Measurements from ENCODE around the gene NEURL2. TPM values are rescaled to one million over a fixed set of nuclear protein-coding genes. Genes with fewer than 3 reads are reported as not detected.
"Not testable (repeated sequence)": the region's sequence is repeated elsewhere in the genome, so short reads cannot be mapped to it uniquely, and the experiment has no call there.

The NEURL2 gene
- total RNA-seq, 2 experiments from 2014 or later, result 2.3 to 2.5 TPM

DNA sequence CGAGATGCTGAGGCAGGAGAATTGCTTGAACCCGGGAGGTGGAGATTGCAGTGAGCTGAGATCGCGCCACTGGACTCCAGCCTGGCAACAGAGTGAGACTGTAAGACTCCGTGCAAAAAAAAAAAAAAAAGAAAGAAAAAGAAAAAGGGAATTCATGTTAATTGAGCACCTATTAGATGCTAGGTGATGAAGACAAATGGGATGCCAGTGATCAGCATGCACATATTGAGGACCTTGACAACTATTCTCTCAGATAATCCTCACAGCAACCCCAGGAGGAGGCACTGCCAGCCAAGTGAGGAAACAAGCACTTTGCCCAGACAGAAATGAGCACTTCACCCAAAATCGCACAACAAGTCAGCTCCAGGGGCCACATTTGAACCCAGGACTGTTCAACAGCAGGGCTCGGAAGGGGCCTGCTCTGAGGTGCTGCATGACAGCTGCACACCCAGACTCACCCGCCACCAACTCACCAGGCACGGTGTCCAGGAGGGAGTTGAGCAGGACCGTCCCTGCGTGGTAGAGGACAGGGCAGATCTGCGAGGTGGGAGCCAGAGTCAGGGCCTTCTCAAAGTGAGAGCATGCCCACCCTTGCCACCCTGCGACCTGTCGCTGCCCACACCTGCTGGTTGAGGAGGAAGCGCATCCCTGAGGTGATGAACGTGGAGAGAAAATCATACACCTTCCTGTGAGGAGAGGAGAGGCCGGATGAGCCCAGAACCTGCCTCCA, 16.4 kb upstream of the NEURL2 start:
- ChIA-PET POLR2A (no interaction called here), CTCF (interaction anchor here (1.1 kb wide), 1 partner anchor 108 kb away, joined by 3 read pairs; no protein-coding TSS in a partner anchor)
- no peaks in the 10 kb centered on the region for H3K36me3 Mint-ChIP-seq
- intact Hi-C loops (cut with micrococcal nuclease), result no loop called here
- peaks cover 19% of the 10 kb centered on the region for H3K4me1 Mint-ChIP-seq (ENCODE audit: low read depth)
- H3K27me3 Mint-ChIP-seq, result peaks cover 2% of the 10 kb centered on the region
- H3K4me3 Mint-ChIP-seq, result no peak overlapping the region
- H3K27ac Mint-ChIP-seq, result no peak overlapping the region
- no peaks in the 10 kb centered on the region for H3K9me3 Mint-ChIP-seq
- DNase-seq, result no peak

DNA sequence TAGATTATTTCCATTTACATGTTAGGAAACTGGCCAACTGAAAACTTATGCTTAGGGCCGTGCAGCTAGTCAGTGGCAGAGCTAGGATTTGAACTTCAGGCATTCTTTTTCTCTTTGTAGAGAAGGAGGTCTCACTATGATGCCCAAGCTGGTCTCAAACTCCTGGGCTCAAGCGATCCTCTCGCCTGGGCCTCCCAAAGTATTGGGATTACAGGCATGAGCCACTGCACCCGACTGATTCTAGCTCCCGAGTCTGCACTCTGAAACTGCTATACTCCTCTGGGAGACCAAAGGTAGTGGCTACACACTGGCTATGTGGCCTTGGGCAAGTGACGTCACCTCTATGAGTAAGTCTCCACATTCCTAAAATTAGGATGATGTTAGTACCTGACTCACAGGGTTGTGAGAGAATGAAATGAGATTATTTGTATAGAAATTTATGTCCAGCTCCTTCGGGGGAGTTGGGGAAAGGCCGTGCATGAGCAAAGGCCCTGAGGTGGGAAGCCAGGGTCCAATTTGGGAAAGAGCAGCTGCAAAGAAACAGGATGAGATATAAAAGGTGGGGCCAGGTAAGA, 14.6 kb upstream of the NEURL2 start:
- POLR2A ChIA-PET, result interaction anchor here (1.2 kb wide), 1 partner anchor 29 kb away, joined by 3 read pairs; the partner anchor contains the start of gene PCIF1
- intact Hi-C loops (cut with micrococcal nuclease), result no loop called here
- Mint-ChIP-seq H3K9me3 (no peaks in the 10 kb centered on the region), H3K27me3 (no peaks in the 10 kb centered on the region), H3K36me3 (no peaks in the 10 kb centered on the region), H3K27ac (no peak overlapping the region), H3K4me3 (no peak overlapping the region), H3K4me1 (ENCODE audit: low read depth) (peaks cover 5% of the 10 kb centered on the region)
- CTCF ChIA-PET, result interaction anchor here (1.1 to 1.3 kb wide), 2 partner anchors 108 to 113 kb away, joined by 3 to 4 read pairs; partner anchors contain the start of genes DNTTIP1 and WFDC3
- DNase-seq, result no peak

DNA sequence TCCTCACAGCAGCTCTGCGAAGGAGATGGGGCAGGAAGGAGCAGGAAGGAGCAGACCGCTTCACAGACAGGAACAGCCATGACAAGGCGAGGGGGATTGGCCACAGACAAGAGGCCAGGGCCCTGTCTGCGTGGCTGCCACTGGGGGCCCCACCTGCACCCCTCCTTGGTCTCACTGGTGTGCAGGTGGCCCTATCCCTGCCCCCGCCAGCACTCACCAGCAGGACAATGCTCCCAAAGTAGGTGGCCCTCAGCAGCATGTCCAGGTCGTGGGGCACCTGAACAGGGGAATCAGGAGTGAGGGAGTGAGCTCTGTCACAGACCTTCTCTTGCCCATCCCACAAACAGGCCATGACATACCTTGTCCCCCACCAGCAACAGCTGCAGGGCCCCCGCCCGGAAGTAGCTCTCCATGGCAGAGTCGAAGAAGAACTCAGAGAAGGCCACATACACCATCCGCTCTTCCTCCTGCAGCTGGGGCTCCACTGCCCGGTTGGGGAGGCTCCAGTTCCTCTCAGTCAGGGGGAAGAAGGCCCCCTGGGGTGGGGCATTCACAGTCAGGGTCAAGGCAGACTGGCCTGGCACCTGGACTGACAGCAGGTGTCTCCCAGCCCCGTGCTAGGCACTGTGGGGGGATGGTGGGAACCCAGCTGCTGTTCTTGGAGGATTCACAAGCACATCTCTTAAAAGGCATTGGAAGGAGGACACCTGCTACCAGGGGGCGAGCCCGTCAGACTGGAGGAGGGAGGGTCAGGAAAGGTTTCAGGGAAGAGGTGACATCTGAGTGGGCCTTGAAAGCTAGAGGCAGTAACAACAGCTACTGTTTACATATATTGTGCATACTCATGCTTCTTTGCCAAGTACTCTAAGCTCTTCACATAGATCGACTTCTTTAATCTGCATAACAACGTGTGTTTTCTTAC, 13.8 kb upstream of the NEURL2 start:
- DNase-seq, result no peak
- ChIA-PET POLR2A (no interaction called here), CTCF (interaction anchor here (1.1 to 1.3 kb wide), 2 partner anchors 109 to 113 kb away, joined by 3 to 4 read pairs; partner anchors contain the start of genes DNTTIP1 and WFDC3)
- Mint-ChIP-seq H3K27ac (no peak overlapping the region), H3K27me3 (no peaks in the 10 kb centered on the region), H3K36me3 (no peaks in the 10 kb centered on the region), H3K4me1 (ENCODE audit: low read depth) (peaks cover under 1% of the 10 kb centered on the region), H3K9me3 (no peaks in the 10 kb centered on the region), H3K4me3 (no peak overlapping the region)
- intact Hi-C loops (cut with micrococcal nuclease), result no loop called here

DNA sequence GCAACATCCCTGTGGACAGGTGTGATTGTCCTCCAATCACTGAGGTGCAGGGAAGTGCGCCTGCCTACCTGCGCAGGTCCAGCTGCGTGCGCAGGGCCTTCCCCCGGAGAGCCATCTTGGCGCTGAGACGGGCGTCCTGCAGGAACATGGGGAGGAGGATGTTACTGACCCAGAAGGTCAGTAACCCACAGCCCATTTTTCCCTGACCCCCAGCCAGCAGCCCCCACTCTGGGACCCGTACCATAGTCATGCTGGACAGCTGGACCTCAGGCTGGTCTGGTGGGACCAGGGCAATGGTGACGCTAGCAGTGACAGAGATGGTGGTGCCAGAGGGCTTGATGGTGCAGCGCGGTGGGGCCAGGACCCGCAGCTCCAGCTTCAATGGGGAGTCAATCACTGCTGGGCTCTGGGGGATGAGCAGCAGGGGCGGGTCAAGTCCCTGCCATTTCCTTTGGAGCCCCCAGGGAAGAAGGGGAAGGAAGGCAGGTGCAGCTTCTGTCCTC, 11.2 kb upstream of the NEURL2 start:
- Mint-ChIP-seq H3K27me3 (no peaks in the 10 kb centered on the region), H3K27ac (no peak overlapping the region), H3K36me3 (peaks cover 12% of the 10 kb centered on the region), H3K4me3 (no peak overlapping the region), H3K4me1 (ENCODE audit: low read depth) (no peaks in the 10 kb centered on the region), H3K9me3 (no peaks in the 10 kb centered on the region)
- intact Hi-C loops (cut with micrococcal nuclease), result no loop called here
- no peak for DNase-seq
- CTCF ChIA-PET, result no interaction called here
- POLR2A ChIA-PET, result no interaction called here

DNA sequence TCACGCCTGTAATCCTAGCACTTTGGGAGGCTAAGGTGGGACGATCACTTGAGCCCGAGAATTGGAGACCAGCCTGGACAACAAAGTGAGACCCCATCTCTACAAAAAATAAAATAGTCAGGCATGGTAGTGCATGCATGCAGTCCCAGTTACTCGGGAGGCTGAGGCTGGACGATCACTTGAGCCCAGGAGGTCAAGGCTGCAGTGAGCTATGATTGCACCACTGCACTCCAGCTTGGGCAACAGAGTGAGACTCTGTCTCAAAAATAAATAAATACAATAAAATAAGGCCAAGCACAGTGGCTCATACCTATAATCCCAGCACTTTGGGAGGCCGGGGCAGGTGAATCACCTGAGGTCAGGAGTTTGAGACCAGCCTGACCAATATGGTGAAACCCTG, 10.3 kb upstream of the NEURL2 start:
- H3K9me3 Mint-ChIP-seq; H3K4me1 Mint-ChIP-seq (ENCODE audit: low read depth); DNase-seq; POLR2A ChIA-PET; H3K4me3 Mint-ChIP-seq; H3K27ac Mint-ChIP-seq; CTCF ChIA-PET; intact Hi-C loops (cut with micrococcal nuclease); H3K27me3 Mint-ChIP-seq: not testable (repeated sequence)
- H3K36me3 Mint-ChIP-seq, result peaks cover 14% of the 10 kb centered on the region

DNA sequence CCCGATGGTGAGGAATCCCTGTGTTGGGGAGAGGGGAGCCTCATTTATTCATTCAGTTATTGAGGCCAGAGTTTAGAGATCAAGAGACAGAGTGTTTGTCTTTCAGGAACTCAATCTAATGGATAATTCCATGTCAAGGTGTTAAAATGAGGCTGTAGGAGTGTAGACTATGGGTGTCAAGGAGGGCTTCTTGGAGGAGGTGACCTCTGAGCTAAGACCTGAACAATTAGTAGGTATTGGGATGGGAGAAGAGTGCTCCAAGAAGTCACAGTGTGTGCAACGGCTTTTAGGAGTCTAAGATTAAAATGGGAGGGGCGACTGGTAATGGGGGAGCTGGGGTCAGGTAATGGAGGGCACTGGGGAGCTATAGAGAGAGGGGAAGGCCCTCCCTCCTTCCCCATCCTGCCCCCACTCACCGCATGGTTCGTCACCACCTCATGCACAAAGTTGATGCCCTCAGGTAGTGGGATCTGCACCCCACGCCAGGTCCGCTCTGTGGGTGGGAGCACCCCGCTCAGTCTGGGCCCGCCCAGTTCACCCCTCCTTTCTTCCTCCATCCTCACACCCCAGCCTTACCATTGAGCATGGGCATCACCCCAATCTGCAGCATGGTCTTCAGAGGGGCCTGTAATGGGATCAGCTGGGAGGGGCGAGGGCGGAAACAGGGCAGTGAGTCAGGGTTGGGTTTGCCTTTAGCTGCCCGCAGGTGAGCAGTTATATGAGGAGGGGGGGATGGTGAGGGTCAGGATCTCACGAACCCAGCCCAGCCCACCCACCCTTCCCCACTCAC, 8.2 kb upstream of the NEURL2 start:
- Mint-ChIP-seq H3K4me3 (no peak overlapping the region), H3K27me3 (no peaks in the 10 kb centered on the region), H3K9me3 (no peaks in the 10 kb centered on the region), H3K4me1 (ENCODE audit: low read depth) (no peaks in the 10 kb centered on the region), H3K36me3 (peaks cover 15% of the 10 kb centered on the region), H3K27ac (no peak overlapping the region)
- CTCF ChIA-PET, result no interaction called here
- intact Hi-C loops (cut with micrococcal nuclease), result no loop called here
- POLR2A ChIA-PET, result interaction anchor here (0.6 kb wide), 1 partner anchor 18 kb away, joined by 6 read pairs; no protein-coding TSS in a partner anchor
- no peak for DNase-seq

DNA sequence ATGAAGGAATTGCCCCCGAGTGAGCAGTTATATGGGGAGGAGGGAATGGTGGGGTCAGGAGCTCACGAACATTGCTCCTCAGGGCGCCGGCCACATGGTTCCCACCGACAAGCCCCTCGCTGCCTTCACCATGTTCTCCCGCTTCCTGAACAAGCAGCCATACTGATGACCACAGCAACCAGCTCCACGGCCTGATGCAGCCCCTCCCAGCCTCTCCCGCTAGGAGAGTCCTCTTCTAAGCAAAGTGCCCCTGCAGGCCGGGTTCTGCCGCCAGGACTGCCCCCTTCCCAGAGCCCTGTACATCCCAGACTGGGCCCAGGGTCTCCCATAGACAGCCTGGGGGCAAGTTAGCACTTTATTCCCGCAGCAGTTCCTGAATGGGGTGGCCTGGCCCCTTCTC, 7.3 kb upstream of the NEURL2 start:
- peaks cover 8% of the 10 kb centered on the region for H3K4me1 Mint-ChIP-seq (ENCODE audit: low read depth)
- no peak overlapping the region for H3K4me3 Mint-ChIP-seq
- H3K27ac Mint-ChIP-seq, result no peak overlapping the region
- POLR2A ChIA-PET, result no interaction called here
- no peaks in the 10 kb centered on the region for H3K27me3 Mint-ChIP-seq
- intact Hi-C loops (cut with micrococcal nuclease), result no loop called here
- no peaks in the 10 kb centered on the region for H3K9me3 Mint-ChIP-seq
- CTCF ChIA-PET, result no interaction called here
- H3K36me3 Mint-ChIP-seq, result peaks cover 20% of the 10 kb centered on the region
- no peak for DNase-seq

DNA sequence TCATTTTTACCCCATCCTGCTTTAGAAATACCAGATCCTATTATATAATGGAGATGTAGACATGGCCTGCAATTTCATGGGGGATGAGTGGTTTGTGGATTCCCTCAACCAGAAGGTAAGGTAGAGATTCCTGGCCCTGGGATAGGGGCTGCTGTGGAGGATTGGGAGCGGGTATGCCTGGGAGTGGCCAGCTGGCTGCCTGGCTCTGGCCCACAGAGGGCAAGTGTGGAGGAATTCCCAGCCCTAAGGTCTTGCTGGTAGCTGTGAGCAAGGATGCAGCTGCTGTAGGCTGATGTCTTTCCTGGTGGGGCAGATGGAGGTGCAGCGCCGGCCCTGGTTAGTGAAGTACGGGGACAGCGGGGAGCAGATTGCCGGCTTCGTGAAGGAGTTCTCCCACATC, 6.7 kb upstream of the NEURL2 start:
- Mint-ChIP-seq H3K27me3 (no peaks in the 10 kb centered on the region), H3K4me3 (no peak overlapping the region), H3K36me3 (peaks cover 20% of the 10 kb centered on the region), H3K27ac (no peak overlapping the region), H3K4me1 (ENCODE audit: low read depth) (peaks cover 14% of the 10 kb centered on the region), H3K9me3 (no peaks in the 10 kb centered on the region)
- intact Hi-C loops (cut with micrococcal nuclease), result no loop called here
- ChIA-PET POLR2A (interaction anchor here (0.5 to 1.5 kb wide), 3 partner anchors 9 to 13 kb away, joined by 3 read pairs; no protein-coding TSS in a partner anchor), CTCF (no interaction called here)
- no peak for DNase-seq

DNA sequence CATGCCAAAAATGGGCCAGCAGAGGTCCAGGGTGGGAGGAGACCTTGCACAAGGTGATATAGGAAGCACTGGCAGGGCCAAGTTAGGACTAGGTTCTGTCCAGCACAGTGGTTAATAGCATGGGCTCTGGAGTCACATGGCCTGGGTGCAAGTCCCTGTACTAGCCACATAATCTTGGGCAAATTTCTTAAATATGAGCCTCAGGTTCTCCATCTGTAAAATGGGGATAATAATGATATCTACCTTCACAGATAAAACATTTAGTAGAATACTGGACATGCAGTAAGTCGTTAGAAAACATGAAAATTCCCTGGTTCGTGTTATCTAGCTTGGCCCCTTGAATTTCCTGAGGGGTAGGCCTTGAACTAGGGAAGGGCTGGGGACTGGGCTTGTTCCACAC, 6.3 kb upstream of the NEURL2 start:
- Mint-ChIP-seq H3K4me1 (ENCODE audit: low read depth) (peaks cover 18% of the 10 kb centered on the region), H3K9me3 (no peaks in the 10 kb centered on the region), H3K27me3 (no peaks in the 10 kb centered on the region), H3K27ac (no peak overlapping the region), H3K4me3 (no peak overlapping the region), H3K36me3 (peaks cover 20% of the 10 kb centered on the region)
- no peak for DNase-seq
- POLR2A ChIA-PET, result interaction anchor here (0.5 to 1.5 kb wide), 3 partner anchors 9 to 13 kb away, joined by 3 read pairs; no protein-coding TSS in a partner anchor
- intact Hi-C loops (cut with micrococcal nuclease), result no loop called here
- CTCF ChIA-PET, result no interaction called here

DNA sequence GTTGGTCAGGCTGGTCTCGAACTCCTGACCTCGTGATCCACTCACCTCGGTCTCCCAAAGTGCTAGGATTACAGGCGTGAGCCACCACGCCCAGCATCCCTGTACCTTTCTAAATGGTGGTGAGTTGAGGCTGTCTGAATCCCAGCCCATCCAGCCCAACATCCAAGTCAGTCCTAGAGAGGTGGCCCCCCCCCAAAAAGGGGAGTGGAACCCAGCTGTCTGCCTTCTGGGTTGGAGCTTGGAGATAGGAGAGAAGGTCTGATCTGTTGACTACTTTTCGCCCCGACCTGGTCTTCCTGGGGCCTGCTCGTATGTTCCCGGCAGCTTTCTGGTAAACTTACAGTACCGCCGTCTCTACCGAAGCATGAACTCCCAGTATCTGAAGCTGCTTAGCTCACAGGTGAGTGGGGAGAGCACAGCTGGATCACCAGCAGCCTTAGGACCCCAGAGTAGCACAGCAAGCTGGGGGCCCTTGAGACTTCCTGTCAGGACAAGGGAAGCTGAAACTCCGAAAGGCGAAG, 5.7 kb upstream of the NEURL2 start:
- Mint-ChIP-seq H3K9me3 (no peaks in the 10 kb centered on the region), H3K4me3 (no peak overlapping the region), H3K27ac (no peak overlapping the region), H3K36me3 (peaks cover 20% of the 10 kb centered on the region), H3K4me1 (ENCODE audit: low read depth) (peaks cover 21% of the 10 kb centered on the region), H3K27me3 (no peaks in the 10 kb centered on the region)
- ChIA-PET POLR2A (interaction anchor here (0.6 to 1.5 kb wide), 2 partner anchors 12 to 38 kb away, joined by 3 read pairs; no protein-coding TSS in a partner anchor), CTCF (no interaction called here)
- no peak for DNase-seq
- intact Hi-C loops (cut with micrococcal nuclease), result no loop called here

DNA sequence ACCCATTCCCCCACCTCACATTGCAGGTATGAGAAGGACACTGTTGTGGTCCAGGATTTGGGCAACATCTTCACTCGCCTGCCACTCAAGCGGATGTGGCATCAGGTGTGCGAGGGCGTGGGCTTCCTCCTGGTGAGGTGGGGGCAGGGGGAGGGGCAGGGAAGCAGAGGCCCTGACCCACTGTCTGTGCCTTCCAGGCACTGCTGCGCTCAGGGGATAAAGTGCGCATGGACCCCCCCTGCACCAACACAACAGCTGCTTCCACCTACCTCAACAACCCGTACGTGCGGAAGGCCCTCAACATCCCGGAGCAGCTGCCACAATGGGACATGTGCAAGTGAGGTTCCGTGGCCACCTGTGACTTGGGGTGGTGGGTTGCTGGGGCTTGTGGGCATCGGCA, 3.8 kb upstream of the NEURL2 start:
- intact Hi-C loops (cut with micrococcal nuclease), result no loop called here
- CTCF ChIA-PET, result interaction anchor here (0.6 to 1.1 kb wide), 2 partner anchors 74 to 75 kb away, joined by 3 read pairs; no protein-coding TSS in a partner anchor
- no peak overlapping the region for H3K27ac Mint-ChIP-seq

More for the DNA sequence above, 3.8 kb upstream of the NEURL2 start:
- Mint-ChIP-seq H3K4me3 (no peak overlapping the region), H3K9me3 (no peaks in the 10 kb centered on the region), H3K27me3 (no peaks in the 10 kb centered on the region), H3K36me3 (peaks cover 20% of the 10 kb centered on the region), H3K4me1 (ENCODE audit: low read depth) (peaks cover 30% of the 10 kb centered on the region)
- DNase-seq, result no peak
- POLR2A ChIA-PET, result interaction anchor here (1.4 kb wide), 1 partner anchor 39 kb away, joined by 4 read pairs; no protein-coding TSS in a partner anchor

All from activated CD4-positive, alpha-beta memory T cell treated with anti-CD3 and anti-CD28 coated beads for 36 hours (primary cell).